HUES6 (cell line): ENCODE results near the gene CRIM1.
A peak's percentile ranks its signal among the peaks of the same experiment; 100 is the strongest.

Source experiments
- H3K27ac ChIP-seq: 2 replicates; pipeline ENCODE4 v1.7.0; 2013; ENCODE audit warnings: low read depth, mild to moderate bottlenecking, low read length, inconsistent platforms
- H3K27me3 ChIP-seq: 2 replicates; pipeline ENCODE4 v1.6.1; 2013; ENCODE audit warnings: low read length; ENCODE audit not compliant: control insufficient read depth, insufficient read depth
- H3K36me3 ChIP-seq: 2 replicates; pipeline ENCODE4 v1.6.1; 2013; ENCODE audit warnings: low read length; ENCODE audit not compliant: control insufficient read depth, insufficient read depth
- H3K4me1 ChIP-seq: 2 replicates; pipeline ENCODE4 v1.6.1; 2013; ENCODE audit warnings: low read length; ENCODE audit not compliant: control insufficient read depth, insufficient read depth
- H3K4me3 ChIP-seq: 2 replicates; pipeline ENCODE4 v1.5.1; 2013; ENCODE audit warnings: low read depth, low read length
- H3K9ac ChIP-seq: one replicate; pipeline ENCODE4 v1.6.1; 2013; ENCODE audit warnings: mild to moderate bottlenecking, low read length
- H3K9me3 ChIP-seq: 2 replicates; pipeline ENCODE4 v1.6.1; 2013; ENCODE audit warnings: low read depth, low read length; ENCODE audit not compliant: control insufficient read depth, insufficient read depth

Gene CRIM1

GRCh38 chr2:36410681-36411080 lies 55.1 kb downstream of the CRIM1 start:
- Histone ChIP-seq H3K27me3 (no peaks in the 10 kb centered on the region), H3K27ac (no peak overlapping the region), H3K9ac (no peak overlapping the region), H3K36me3 (no peaks in the 10 kb centered on the region), H3K4me3 (no peak overlapping the region), H3K4me1 (peaks cover 50% of the 10 kb centered on the region), H3K9me3 (no peaks in the 10 kb centered on the region)

GRCh38 chr2:36411962-36412444 lies 56.4 kb downstream of the CRIM1 start:
- Histone ChIP-seq H3K4me3 (no peak overlapping the region), H3K9ac (no peak overlapping the region), H3K4me1 (peaks cover 41% of the 10 kb centered on the region), H3K36me3 (no peaks in the 10 kb centered on the region), H3K9me3 (no peaks in the 10 kb centered on the region), H3K27me3 (no peaks in the 10 kb centered on the region), H3K27ac (no peak overlapping the region)

GRCh38 chr2:36413218-36413617 lies 57.6 kb downstream of the CRIM1 start:
- Histone ChIP-seq H3K4me1 (peaks cover 30% of the 10 kb centered on the region), H3K36me3 (no peaks in the 10 kb centered on the region), H3K4me3 (no peak overlapping the region), H3K9me3 (no peaks in the 10 kb centered on the region), H3K27me3 (no peaks in the 10 kb centered on the region), H3K27ac (no peak overlapping the region), H3K9ac (no peak overlapping the region)

- Histone ChIP-seq H3K36me3 (no peaks in the 10 kb centered on the region), H3K27ac (no peak overlapping the region), H3K27me3 (no peaks in the 10 kb centered on the region), H3K9ac (no peak overlapping the region), H3K4me3 (no peak overlapping the region), H3K4me1 (peaks cover 21% of the 10 kb centered on the region), H3K9me3 (no peaks in the 10 kb centered on the region)
Observed at GRCh38 chr2:36414307-36414706, 58.7 kb downstream of the CRIM1 start.

- Histone ChIP-seq H3K36me3 (no peaks in the 10 kb centered on the region), H3K4me1 (peaks cover 22% of the 10 kb centered on the region), H3K27me3 (no peaks in the 10 kb centered on the region), H3K9ac (no peak overlapping the region), H3K9me3 (no peaks in the 10 kb centered on the region), H3K4me3 (no peak overlapping the region), H3K27ac (no peak overlapping the region)
Observed at GRCh38 chr2:36415381-36416022, 59.9 kb downstream of the CRIM1 start.

- H3K9ac ChIP-seq = no peak overlapping the region
- H3K4me1 ChIP-seq = peaks cover 32% of the 10 kb centered on the region
- no peaks in the 10 kb centered on the region for H3K36me3 ChIP-seq
- no peaks in the 10 kb centered on the region for H3K9me3 ChIP-seq
- H3K27ac ChIP-seq = no peak overlapping the region
- H3K4me3 ChIP-seq = no peak overlapping the region
- no peaks in the 10 kb centered on the region for H3K27me3 ChIP-seq
Observed at GRCh38 chr2:36416370-36417165, 61.0 kb downstream of the CRIM1 start.

- H3K4me1 ChIP-seq = peaks cover 40% of the 10 kb centered on the region
- H3K27ac ChIP-seq = peak overlapping the region; percentile 53; the same call in 1 of the 2 replicates
- H3K9ac ChIP-seq = no peak overlapping the region
- H3K9me3 ChIP-seq = no peaks in the 10 kb centered on the region
- no peak overlapping the region for H3K4me3 ChIP-seq
- H3K36me3 ChIP-seq = no peaks in the 10 kb centered on the region; the same call in 1 of the 2 replicates
- H3K27me3 ChIP-seq = no peaks in the 10 kb centered on the region
Observed at GRCh38 chr2:36420569-36421181, 65.1 kb downstream of the CRIM1 start.

- H3K4me3 ChIP-seq = no peak overlapping the region
- H3K9me3 ChIP-seq = no peaks in the 10 kb centered on the region
- peaks cover 40% of the 10 kb centered on the region for H3K4me1 ChIP-seq
- no peak overlapping the region for H3K9ac ChIP-seq
- peak overlapping the region; percentile 59; the same call in 1 of the 2 replicates for H3K27ac ChIP-seq
- H3K36me3 ChIP-seq = no peaks in the 10 kb centered on the region; the same call in 1 of the 2 replicates
- H3K27me3 ChIP-seq = no peaks in the 10 kb centered on the region
Observed at GRCh38 chr2:36421379-36421778, 65.8 kb downstream of the CRIM1 start.

- Histone ChIP-seq H3K4me1 (peaks cover 40% of the 10 kb centered on the region), H3K9me3 (no peaks in the 10 kb centered on the region), H3K36me3 (no peaks in the 10 kb centered on the region; the same call in 1 of the 2 replicates), H3K27ac (no peak overlapping the region), H3K9ac (no peak overlapping the region), H3K4me3 (no peak overlapping the region), H3K27me3 (no peaks in the 10 kb centered on the region)
Observed at GRCh38 chr2:36423172-36423571, 67.6 kb downstream of the CRIM1 start.

- Histone ChIP-seq H3K4me1 (peaks cover 40% of the 10 kb centered on the region), H3K27me3 (no peaks in the 10 kb centered on the region), H3K9ac (no peak overlapping the region), H3K36me3 (no peaks in the 10 kb centered on the region; the same call in 1 of the 2 replicates), H3K9me3 (no peaks in the 10 kb centered on the region), H3K4me3 (no peak overlapping the region), H3K27ac (no peak overlapping the region)
Observed at GRCh38 chr2:36423619-36424120, 68.1 kb downstream of the CRIM1 start.
